Upper lobe of left lung (tissue), 4 donors: ENCODE measurements around the gene KCTD4.

Experiments
- CTCF ChIP-seq, 6 experiments: fragments of 450-650 bp in 4 of 6; fragments of 200-600 bp in 2 of 6; sonication (generic) in 2 of 6; IDR thresholded peaks; one replicate each; pipeline ENCODE4 v1.5.1; 2016 to 2019; ENCODE audit warnings: antibody characterized with exemption in 6 of 6
- EP300 ChIP-seq, 4 donors: sonication (generic); formaldehyde crosslinking; IDR thresholded peaks; one replicate each; pipeline ENCODE4 v1.5.1; 2017; ENCODE audit warnings: antibody characterized with exemption in 4 of 4, control low read depth in 2 of 4
- POLR2A ChIP-seq, 4 donors: fragments of 450-650 bp; IDR thresholded peaks; one replicate each; pipeline ENCODE4 v1.5.1; 2016 to 2017; ENCODE audit warnings: antibody characterized with exemption in 4 of 4, mild to moderate bottlenecking in 2 of 4

- no peak for TF ChIP-seq CTCF (IDR thresholded peaks at IDR 0.05)
- TF ChIP-seq POLR2A (IDR thresholded peaks at IDR 0.05), result no peak
- TF ChIP-seq EP300 (IDR thresholded peaks at IDR 0.05), result no peak
Observed at GRCh38 chr13:45162821-45163220, 38.0 kb downstream of the KCTD4 start.
